Gastroesophageal sphincter (tissue), 3 donors: ENCODE data around the gene IL19.

ENCODE experiments used
- CTCF ChIP-seq, 4 experiments: fragments of 200-600 bp in 2 of 4; fragments of 450-650 bp in 2 of 4; sonication (generic) in 1 of 4; IDR thresholded peaks; one replicate each; pipeline ENCODE4 v1.5.1; 2017 to 2019; ENCODE audit warnings: antibody characterized with exemption in 4 of 4, mild to moderate bottlenecking in 2 of 4, moderate library complexity in 2 of 4
- EP300 ChIP-seq: sonication (generic); formaldehyde crosslinking; IDR thresholded peaks from one replicate; pipeline ENCODE4 v1.6.1; 2017; ENCODE audit warnings: antibody characterized with exemption, mild to moderate bottlenecking
- POLR2A ChIP-seq, 2 donors: fragments of 450-650 bp; IDR thresholded peaks; one replicate each; pipeline ENCODE4 v1.6.1; 2017; ENCODE audit warnings: antibody characterized with exemption in 2 of 2, mild to moderate bottlenecking in 2 of 2, moderate library complexity in 1 of 2
- POLR2AphosphoS5 ChIP-seq: sonication (generic); formaldehyde crosslinking; IDR thresholded peaks from one replicate; pipeline ENCODE4 v1.6.1; 2017; ENCODE audit warnings: antibody characterized with exemption

GRCh38 chr1:206774093-206774492 lies 3.5 kb downstream of the IL19 start:
- TF ChIP-seq CTCF (IDR thresholded peaks at IDR 0.05) (no peak), POLR2A (IDR thresholded peaks at IDR 0.05) (no peak), EP300 (no peak), POLR2AphosphoS5 (no peak)
